Pancreas (tissue), 10 donors: ENCODE data around the gene HCRTR2. TPM values are rescaled to one million over a fixed set of nuclear protein-coding genes. Genes with fewer than 3 reads are reported as not detected.

Experiments used
- ATAC-seq, 4 donors: fragments of 200-7000 bp; cut with Tn5 transposase; one replicate each; pipeline versions ENCODE4 v1.8.0 to v1.9.1; 2020; ENCODE audit warnings: mild to moderate bottlenecking in 4 of 4, moderate library complexity in 4 of 4
- DNase-seq, 6 donors: peaks; one replicate each; pipeline ENCODE4 v3.0.0-alpha.2; 2020
- FAIRE-seq: peaks from 2 replicates; lab custom pipeline; 2012; peaks lifted over from hg19 to GRCh38; lab: Jason Lieb, UNC
- H3K27ac ChIP-seq, 4 donors: fragments of 200-600 bp; sonication (generic); 1 replicate in 3 of 4; 2 replicates in 1 of 4; pipeline versions ENCODE4 v1.5.0 to v1.8.0; 2020
- H3K27me3 ChIP-seq, 4 donors: fragments of 200-600 bp; one replicate each; pipeline ENCODE4 v1.8.0; 2021
- H3K36me3 ChIP-seq, 3 donors: fragments of 200-600 bp; sonication (generic) in 1 of 3; one replicate each; pipeline versions ENCODE4 v1.5.0 to v1.8.0; 2020 to 2021
- H3K4me1 ChIP-seq, 3 donors: fragments of 200-600 bp; one replicate each; pipeline ENCODE4 v1.8.0; 2021
- H3K4me3 ChIP-seq, 4 donors: fragments of 200-600 bp; sonication (generic) in 2 of 4; one replicate each; pipeline versions ENCODE4 v1.5.0 to v1.8.0; 2020 to 2021
- H3K9me3 ChIP-seq, 4 donors: fragments of 200-600 bp; one replicate each; pipeline ENCODE4 v1.8.0; 2021
- CTCF ChIP-seq, 4 donors: fragments of 200-600 bp; sonication (generic) in 3 of 4; IDR thresholded peaks; one replicate each; pipeline versions ENCODE4 v1.5.0 to v1.8.0; 2021; ENCODE audit warnings: antibody characterized with exemption in 4 of 4
- WGBS, 2 donors: extraction: QIAGEN DNeasy Blood & Tissue Kit; methylation state at CpG; one replicate each; pipeline ENCODE4 v1.1.7; 2013; 5-methylcytosine and 5-hydroxymethylcytosine counted together
- intact Hi-C, 3 donors: fragments of 100-400 bp; cut with DNase I; formaldehyde crosslinking; loops; one replicate each; pipeline versions ENCODE4 v1.11.1 to v1.14.2; 2022
- polyA plus RNA-seq, 2 donors: library from polyadenylated mRNA; stranded (reverse); fragments of 200-250 nt; gene quantifications; one replicate each; pipeline ENCODE4 v1.2.3, GENCODE V29; 2013
- total RNA-seq, 6 donors: library from RNA; stranded (reverse); fragmentation: NEBNext Ultra II Directional in 4 of 6; extraction: Animal tissue kit (Norgen Biotek cat#: 25700) in 4 of 6; gene quantifications; one replicate each; pipeline versions ENCODE4 v1.2.1 to v1.2.4, GENCODE V29; 2021 to 2023
- donor health status: healthy with polysubstance abuse.
- donor health status: DM: no; HTN: no; CAD: no; lungs with moderate emphysema.
- donor health status: DM: no; HTN: no; CAD: no.
- donor health status: control.
- donor health status: control.
- donor health status: Bipolar disorder and iron deficiency.
- donor health status: DM: yes; HTN: yes; CAD: no.
- donor health status: DM: no; HTN: no; CAD: no.
- donor health status: DM: no; HTN: no; CAD: no.
- donor health status: DM: yes; HTN: yes; CAD: no.

Gene HCRTR2
- total and polyA plus RNA-seq, 8 donors: not detected

GRCh38 chr6:55167860-55168259 lies 6.5 kb upstream of the HCRTR2 start:
- no peaks in the 10 kb centered on the region for H3K9me3 ChIP-seq
- ATAC-seq (no peak), DNase-seq (no peak), FAIRE-seq (no peak)
- no peak overlapping the region for H3K4me3 ChIP-seq
- no peaks in the 10 kb centered on the region for H3K27me3 ChIP-seq
- 33 to 60% methylated on average over 1 of the region's 1 CpG for WGBS, 2 donors
- intact Hi-C loops: no loop called here
- no peaks in the 10 kb centered on the region for H3K36me3 ChIP-seq
- H3K4me1 ChIP-seq: no peaks in the 10 kb centered on the region
- no peak overlapping the region for H3K27ac ChIP-seq
- TF ChIP-seq CTCF (IDR thresholded peaks at IDR 0.05): no peak

GRCh38 chr6:55175078-55176049 lies 1.0 kb downstream of the HCRTR2 start:
- H3K9me3 ChIP-seq: no peaks in the 10 kb centered on the region
- no peak overlapping the region for H3K27ac ChIP-seq
- no peak for FAIRE-seq
- H3K4me1 ChIP-seq: peaks cover 0 to 5% (median 0%) of the 10 kb centered on the region in 3 donors
- H3K27me3 ChIP-seq: peaks cover 0 to 13% (median 5%) of the 10 kb centered on the region in 4 donors
- 14 to 16% methylated on average over 11 of the region's 11 CpGs for WGBS, 2 donors
- DNase-seq: no peak
- no peaks in the 10 kb centered on the region for H3K36me3 ChIP-seq
- intact Hi-C loops: no loop called here
- no peak for TF ChIP-seq CTCF (IDR thresholded peaks at IDR 0.05)
- H3K4me3 ChIP-seq: peak overlapping the region in 1 of 4 donors; percentile 31
- ATAC-seq: no peak

- H3K4me3 ChIP-seq: no peak overlapping the region
- TF ChIP-seq CTCF (IDR thresholded peaks at IDR 0.05): no peak
- ATAC-seq (no peak), DNase-seq (no peak), FAIRE-seq (no peak)
- H3K4me1 ChIP-seq: peaks cover 0 to 5% (median 0%) of the 10 kb centered on the region in 3 donors
- no peaks in the 10 kb centered on the region for H3K36me3 ChIP-seq
- H3K27ac ChIP-seq: no peak overlapping the region
- H3K9me3 ChIP-seq: no peaks in the 10 kb centered on the region
- H3K27me3 ChIP-seq: peaks cover 0 to 13% (median 5%) of the 10 kb centered on the region in 4 donors
- intact Hi-C loops: no loop called here
Observed at GRCh38 chr6:55176958-55177357, 2.6 kb downstream of the HCRTR2 start.

- WGBS, 2 donors: 41 to 73% methylated on average over 1 of the region's 1 CpG
- Histone ChIP-seq H3K36me3 (no peaks in the 10 kb centered on the region), H3K4me1 (no peaks in the 10 kb centered on the region), H3K27ac (no peak overlapping the region), H3K4me3 (no peak overlapping the region), H3K27me3 (peaks cover 0 to 13% (median 3%) of the 10 kb centered on the region in 4 donors), H3K9me3 (no peaks in the 10 kb centered on the region)
- intact Hi-C loops: no loop called here
- no peak for TF ChIP-seq CTCF (IDR thresholded peaks at IDR 0.05)
- DNase-seq: no peak
- ATAC-seq: no peak
- FAIRE-seq: no peak
Observed at GRCh38 chr6:55180258-55180657, 5.9 kb downstream of the HCRTR2 start.
